GM19193 (cell line): ENCODE results near the gene UNC5A.

Experiments
- POLR2A ChIP-seq: IDR thresholded peaks from 4 replicates; pipeline ENCODE4 v1.6.1; 2011; ENCODE audit not compliant: insufficient read depth, insufficient read length; ENCODE audit errors: extremely low read depth

Gene UNC5A

DNA sequence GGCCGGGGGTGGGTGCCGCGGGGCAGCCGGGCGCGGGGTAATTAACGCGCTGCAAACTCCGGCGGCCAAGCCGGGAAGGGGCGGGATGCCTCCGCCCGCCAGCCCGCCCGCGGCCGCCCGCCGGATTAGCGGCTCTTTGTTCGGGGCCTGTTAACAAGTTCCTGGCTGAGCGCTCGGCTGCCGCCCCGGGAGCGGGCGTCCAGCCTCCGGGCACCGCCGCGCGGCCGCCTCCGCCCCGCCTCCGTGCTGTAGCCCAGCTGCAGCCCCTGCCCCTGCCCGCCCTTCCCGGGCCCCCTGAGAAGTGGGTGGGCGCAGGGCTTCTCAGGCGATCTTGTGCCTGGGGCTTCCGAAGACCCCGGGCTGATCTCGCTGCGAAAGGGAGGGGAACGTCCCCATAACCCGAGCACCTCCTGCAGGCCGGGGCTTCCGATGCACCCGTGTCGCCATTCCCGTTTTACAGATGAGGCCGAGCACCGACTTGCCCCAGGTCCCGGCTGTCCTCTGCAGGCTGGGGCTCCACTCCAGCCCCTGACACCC, 7.5 kb downstream of the UNC5A start:
- no peak for TF ChIP-seq POLR2A

- TF ChIP-seq POLR2A = peak; percentile 13
Observed at GRCh38 chr5:176818391-176819098, 8.2 kb downstream of the UNC5A start.

GRCh38 chr5:176819476-176819875, 9.1 kb downstream of the UNC5A start:
- no peak for TF ChIP-seq POLR2A

GRCh38 chr5:176820937-176821336, 10.6 kb downstream of the UNC5A start:
- TF ChIP-seq POLR2A = no peak

- no peak for TF ChIP-seq POLR2A
Observed at GRCh38 chr5:176821441-176821840, 11.1 kb downstream of the UNC5A start.

DNA sequence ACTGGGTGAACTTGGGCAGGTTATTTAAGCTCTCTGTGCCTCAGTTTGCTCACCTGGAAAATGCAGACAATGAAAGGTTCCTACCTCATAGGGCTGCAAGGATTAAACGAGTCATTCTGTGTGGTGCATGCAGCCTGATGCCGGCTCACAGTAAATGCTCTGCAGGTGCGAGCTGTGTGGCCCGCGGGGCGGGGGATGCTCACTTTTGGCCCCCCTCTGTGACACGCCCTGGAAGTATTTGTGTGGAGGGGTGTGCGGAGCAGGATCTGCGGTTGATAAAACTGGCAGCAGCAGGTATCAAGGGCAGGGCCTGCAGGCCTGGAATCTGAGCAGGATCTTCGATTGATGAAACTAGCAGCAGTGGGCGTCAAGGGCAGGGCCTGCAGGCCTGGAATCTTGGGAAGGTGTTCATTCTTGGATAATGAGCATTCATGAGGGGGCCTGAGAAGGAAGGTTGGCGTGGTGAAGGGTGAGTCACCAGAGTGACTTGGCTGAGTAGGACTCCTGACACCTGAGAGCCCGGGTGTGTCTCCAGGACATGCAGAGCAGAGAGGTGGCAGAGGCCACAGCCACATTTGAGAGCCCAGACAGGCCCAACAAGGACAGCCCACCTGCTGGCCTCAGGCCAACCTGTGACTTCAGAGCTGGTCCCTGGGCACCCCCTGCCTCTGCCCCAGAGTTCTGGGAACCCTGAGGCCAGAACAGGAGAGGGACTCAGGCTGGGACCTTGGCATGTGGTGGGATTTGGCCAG, 11.9 kb downstream of the UNC5A start:
- no peak for TF ChIP-seq POLR2A

DNA sequence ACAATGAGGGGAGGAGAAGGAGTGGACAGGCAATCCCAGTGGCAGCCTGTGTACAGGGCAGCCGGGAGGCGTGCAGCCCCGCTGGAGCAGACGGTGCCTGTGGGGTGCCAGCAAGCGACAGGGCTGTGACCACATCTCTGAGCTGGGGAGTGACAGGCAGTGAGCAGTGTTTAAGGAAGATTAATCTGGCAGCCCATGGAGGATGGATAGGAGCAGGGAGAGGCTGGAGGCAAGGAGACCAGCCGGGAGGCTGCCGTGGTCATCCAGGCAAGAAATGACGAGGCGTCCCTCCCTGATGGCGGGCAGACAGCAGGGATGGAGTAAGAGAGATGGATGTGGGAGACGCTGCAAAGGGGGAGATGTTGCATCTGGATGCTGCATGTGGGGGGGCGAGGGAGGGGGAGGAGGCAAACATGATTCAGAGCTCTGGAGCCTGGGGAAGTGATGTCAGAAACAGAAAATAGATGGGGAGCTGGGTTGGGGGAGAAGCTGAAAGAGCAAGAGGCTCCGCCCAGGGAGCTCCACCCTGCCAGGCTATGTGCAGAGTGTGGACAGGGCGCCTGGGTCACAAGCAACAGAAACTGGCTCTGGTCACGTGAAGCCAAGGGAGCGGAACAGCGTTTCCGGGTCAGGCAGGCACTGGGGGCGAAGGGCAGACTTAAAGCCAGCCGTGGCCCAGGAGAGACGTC, 12.6 kb downstream of the UNC5A start:
- no peak for TF ChIP-seq POLR2A

DNA sequence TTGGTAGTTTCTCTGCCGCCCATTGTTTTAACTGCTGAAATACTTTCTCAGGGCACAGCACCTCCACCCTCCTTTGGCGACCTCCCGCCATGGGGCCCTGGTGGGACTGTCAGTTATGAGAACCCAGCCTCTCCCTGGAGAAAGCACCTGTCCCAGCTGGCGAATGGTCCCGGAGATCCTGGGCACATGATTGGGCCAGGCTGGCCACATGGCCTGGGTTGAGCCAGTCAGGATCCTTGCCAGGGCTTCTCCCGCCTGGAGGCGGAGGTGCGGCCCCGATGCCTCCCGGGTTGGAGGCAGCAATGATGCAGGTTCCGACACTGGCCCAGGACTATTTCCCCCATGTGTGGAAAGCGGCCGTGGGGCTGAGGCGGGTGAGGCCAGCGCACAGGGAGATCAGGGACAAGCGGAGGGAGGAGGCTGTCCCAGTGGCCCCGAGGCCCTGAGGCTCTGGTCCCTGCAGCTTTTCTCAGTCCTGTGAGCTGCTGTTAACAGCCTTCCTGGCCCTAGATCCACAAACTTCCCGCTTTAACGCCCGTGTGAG, 13.6 kb downstream of the UNC5A start:
- no peak for TF ChIP-seq POLR2A

GRCh38 chr5:176824604-176825003, 14.2 kb downstream of the UNC5A start:
- TF ChIP-seq POLR2A = no peak

GRCh38 chr5:176825234-176825633, 14.9 kb downstream of the UNC5A start:
- no peak for TF ChIP-seq POLR2A

DNA sequence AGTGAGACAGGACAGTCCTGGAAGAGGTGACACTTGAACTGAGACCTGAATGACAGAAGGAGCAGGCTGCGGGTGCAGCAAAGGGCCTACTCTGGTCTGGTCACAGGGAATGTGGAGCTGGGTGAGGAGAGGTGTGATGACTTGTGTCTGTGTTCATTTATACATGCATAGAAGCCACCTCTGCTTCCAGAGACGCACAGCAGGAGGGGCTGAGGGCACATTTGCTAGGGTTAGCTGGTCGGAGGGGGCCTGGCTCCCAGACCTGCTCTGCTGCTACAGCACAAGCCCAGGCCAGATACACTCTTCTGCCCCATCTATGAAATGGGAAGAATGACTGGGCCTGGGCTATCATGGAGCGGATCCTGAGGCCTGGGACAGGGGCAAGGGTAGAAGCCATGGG, 15.6 kb downstream of the UNC5A start:
- TF ChIP-seq POLR2A = no peak

GRCh38 chr5:176827736-176828414, 17.5 kb downstream of the UNC5A start:
- no peak for TF ChIP-seq POLR2A

DNA sequence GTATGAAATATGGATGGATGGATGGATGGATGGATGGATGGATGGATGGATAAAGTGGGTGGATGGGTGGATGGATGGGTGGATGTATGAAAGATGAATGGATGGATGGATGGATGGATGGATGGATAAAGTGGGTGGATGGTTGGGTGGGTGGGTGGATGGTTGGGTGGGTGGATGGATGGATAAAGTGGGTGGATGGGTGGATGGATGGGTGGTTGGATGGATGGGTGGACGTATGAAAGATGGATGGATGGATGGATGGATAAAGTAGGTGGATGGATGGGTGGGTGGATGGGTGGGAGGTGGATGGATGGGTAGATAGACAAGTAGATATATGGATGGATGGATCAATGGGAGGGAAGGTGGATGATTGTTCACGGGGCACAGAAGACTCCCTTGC, 19.0 kb downstream of the UNC5A start:
- no peak for TF ChIP-seq POLR2A

- TF ChIP-seq POLR2A = no peak
Observed at GRCh38 chr5:176830422-176830994, 20.1 kb downstream of the UNC5A start.
